Measurements from ENCODE around the gene NUP214.
"Not testable (repeated sequence)": the region's sequence is repeated elsewhere in the genome, so short reads cannot be mapped to it uniquely, and the experiment has no call there.

Gene NUP214

GRCh38 chr9:131239161-131239975 is 114.0 kb downstream of the NUP214 start:
- Histone ChIP-seq H3K27ac (replicated peaks) (no peak overlapping the region), H3K4me3 (replicated peaks; ENCODE audit: insufficient read depth, low read length) (no peak overlapping the region), H3K27me3 (ENCODE audit: insufficient read depth, poor library complexity, severe bottlenecking) (no peaks in the 10 kb centered on the region)
- DNase-seq (ENCODE audit: low read depth in 1 of 2, low spot score in 1 of 2), result no peak
- TF ChIP-seq REST (IDR thresholded peaks at IDR 0.05; ENCODE audit: insufficient replicate concordance, low read depth), result no peak
- TF ChIP-seq GABPA (IDR thresholded peaks at IDR 0.05; ENCODE audit: low read depth), result no peak
- no peak for TF ChIP-seq SPI1 (IDR thresholded peaks at IDR 0.05; ENCODE audit: borderline replicate concordance, low read depth)
- no peak for TF ChIP-seq POLR2AphosphoS5 (IDR thresholded peaks at IDR 0.05; ENCODE audit: low read depth)
- TF ChIP-seq CTCF (IDR thresholded peaks at IDR 0.05; ENCODE audit: insufficient read depth, low read length), result no peak

GRCh38 chr9:131240047-131240921 is 114.9 kb downstream of the NUP214 start:
- DNase-seq (ENCODE audit: low read depth in 1 of 2, low spot score in 1 of 2), result no peak
- no peak for TF ChIP-seq SPI1 (IDR thresholded peaks at IDR 0.05; ENCODE audit: borderline replicate concordance, low read depth)

GRCh38 chr9:131244331-131244730 is 118.9 kb downstream of the NUP214 start:
- H3K27me3 ChIP-seq (ENCODE audit: insufficient read depth, poor library complexity, severe bottlenecking); H3K27ac ChIP-seq (replicated peaks); H3K4me3 ChIP-seq (replicated peaks; ENCODE audit: insufficient read depth, low read length); DNase-seq (ENCODE audit: low read depth in 1 of 2, low spot score in 1 of 2): not testable (repeated sequence)

More at GRCh38 chr9:131240047-131240921, 114.9 kb downstream of the NUP214 start:
- no peaks in the 10 kb centered on the region for H3K27me3 ChIP-seq (ENCODE audit: insufficient read depth, poor library complexity, severe bottlenecking)
- H3K27ac ChIP-seq (replicated peaks), result no peak overlapping the region
- H3K4me3 ChIP-seq (replicated peaks; ENCODE audit: insufficient read depth, low read length), result no peak overlapping the region

DNA sequence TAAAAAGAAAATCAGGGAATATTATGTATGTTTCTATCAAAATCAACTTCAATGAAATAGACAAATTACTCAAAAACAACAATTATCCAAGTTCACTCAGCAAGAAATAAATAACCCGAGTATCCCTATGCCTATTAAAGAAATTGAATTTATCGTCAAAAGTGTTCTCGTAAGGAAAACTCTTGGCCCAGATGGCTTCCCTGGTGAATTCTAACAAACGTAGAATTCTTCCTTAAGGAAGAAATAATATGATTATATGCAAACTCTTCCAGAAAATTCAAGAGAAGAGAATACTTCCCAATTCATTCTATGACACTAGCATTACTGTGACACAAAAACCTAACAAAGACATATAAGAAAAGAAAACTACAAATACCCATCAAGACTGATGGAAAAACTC is 121.2 kb downstream of the NUP214 start:
- Histone ChIP-seq H3K27ac (replicated peaks) (no peak overlapping the region), H3K27me3 (ENCODE audit: insufficient read depth, poor library complexity, severe bottlenecking) (no peaks in the 10 kb centered on the region), H3K4me3 (replicated peaks; ENCODE audit: insufficient read depth, low read length) (no peak overlapping the region)
- DNase-seq (ENCODE audit: low read depth in 1 of 2, low spot score in 1 of 2), result no peak
- TF ChIP-seq GABPA (IDR thresholded peaks at IDR 0.05; ENCODE audit: low read depth) (no peak), SPI1 (IDR thresholded peaks at IDR 0.05; ENCODE audit: borderline replicate concordance, low read depth) (no peak), REST (IDR thresholded peaks at IDR 0.05; ENCODE audit: insufficient replicate concordance, low read depth) (no peak), CTCF (IDR thresholded peaks at IDR 0.05; ENCODE audit: insufficient read depth, low read length) (no peak), POLR2AphosphoS5 (IDR thresholded peaks at IDR 0.05; ENCODE audit: low read depth) (no peak)
